GM23338 (cell line): ENCODE results near the gene LYST. TPM values are rescaled to one million over a fixed set of nuclear protein-coding genes. Genes with fewer than 3 reads are reported as not detected.

ENCODE experiments used
- ATAC-seq: fragments of 200-7000 bp; cut with Tn5 transposase; 3 replicates; pipeline ENCODE4 v1.9.1; 2020
- DNase-seq: peaks from one replicate; pipeline ENCODE4 v3.0.0-alpha.2; 2015; ENCODE audit warnings: low spot score
- H2AFZ ChIP-seq: fragments of 200-600 bp; sonication (generic); 2 replicates; pipeline ENCODE4 v1.8.0; 2016; ENCODE audit warnings: antibody characterized with exemption, mild to moderate bottlenecking, moderate library complexity
- H3F3A ChIP-seq: fragments of 200-600 bp; sonication (generic); replicated peaks from 2 replicates; pipeline ENCODE4 v1.8.0; 2017; ENCODE audit warnings: antibody characterized with exemption, mixed run types, low read depth
- H3K27ac ChIP-seq: fragments of 200-600 bp; sonication (generic); 2 replicates; pipeline ENCODE4 v1.6.1; 2016; ENCODE audit warnings: low read depth
- H3K27me3 ChIP-seq: fragments of 200-600 bp; sonication (generic); 2 replicates; pipeline ENCODE4 v1.8.0; 2016; ENCODE audit warnings: mild to moderate bottlenecking, mixed run types, moderate library complexity; ENCODE audit not compliant: insufficient read depth
- H3K36me3 ChIP-seq: fragments of 200-600 bp; sonication (generic); 2 replicates; pipeline ENCODE4 v1.8.0; 2016; ENCODE audit warnings: mild to moderate bottlenecking; ENCODE audit not compliant: insufficient read depth
- H3K4me1 ChIP-seq: fragments of 200-600 bp; sonication (generic); 2 replicates; pipeline ENCODE4 v1.8.0; 2016; ENCODE audit warnings: mild to moderate bottlenecking, moderate library complexity; ENCODE audit not compliant: insufficient read depth
- H3K4me2 ChIP-seq: fragments of 200-600 bp; sonication (generic); 2 replicates; pipeline ENCODE4 v1.7.1; 2017; ENCODE audit warnings: mixed run types
- H3K4me3 ChIP-seq: fragments of 200-600 bp; sonication (generic); 2 replicates; pipeline ENCODE4 v1.6.1; 2016; ENCODE audit warnings: mixed run types
- H3K79me2 ChIP-seq: fragments of 200-600 bp; sonication (generic); replicated peaks from 2 replicates; pipeline ENCODE4 v1.8.0; 2017; ENCODE audit warnings: mild to moderate bottlenecking; ENCODE audit not compliant: insufficient read depth
- H3K9me2 ChIP-seq: fragments of 200-600 bp; sonication (generic); 2 replicates; pipeline ENCODE4 v1.8.0; 2017; ENCODE audit not compliant: insufficient read depth
- H4K20me1 ChIP-seq: fragments of 200-600 bp; sonication (generic); replicated peaks from 2 replicates; pipeline ENCODE4 v1.8.0; 2017; ENCODE audit warnings: mild to moderate bottlenecking; ENCODE audit not compliant: insufficient read depth
- H3K27ac Mint-ChIP-seq: 2 replicates; pipeline ENCODE4 v1.8.0; 2020; ENCODE audit warnings: inconsistent platforms, mild to moderate bottlenecking, moderate library complexity, mixed read lengths
- H3K27me3 Mint-ChIP-seq: 3 replicates; pipeline ENCODE4 v1.8.0; 2022; ENCODE audit warnings: low read depth, mild to moderate bottlenecking, moderate library complexity, mixed read lengths, inconsistent platforms; ENCODE audit not compliant: insufficient read depth, poor library complexity
- H3K36me3 Mint-ChIP-seq: 3 replicates; pipeline ENCODE4 v1.8.0; 2021; ENCODE audit warnings: low read depth, mild to moderate bottlenecking, inconsistent platforms, moderate library complexity, mixed read lengths
- H3K4me1 Mint-ChIP-seq: 3 replicates; pipeline ENCODE4 v1.8.0; 2020; ENCODE audit warnings: mild to moderate bottlenecking, inconsistent platforms, mixed read lengths
- H3K4me3 Mint-ChIP-seq: 3 replicates; pipeline ENCODE4 v1.8.0; 2021; ENCODE audit warnings: moderate library complexity, mild to moderate bottlenecking, inconsistent platforms, mixed read lengths
- H3K9me3 Mint-ChIP-seq: 3 replicates; pipeline ENCODE4 v1.8.0; 2020; ENCODE audit warnings: moderate library complexity, mild to moderate bottlenecking, inconsistent platforms, mixed read lengths
- CREB1 ChIP-seq: fragments of 250-450 bp; sonication (Bioruptor Pico); IDR thresholded peaks from 2 replicates; pipeline ENCODE4 v1.5.0; 2020; ENCODE audit warnings: low read depth, mild to moderate bottlenecking, moderate library complexity
- EZH2 ChIP-seq: fragments of 200-600 bp; sonication (generic); IDR thresholded peaks from one replicate; pipeline ENCODE4 v1.8.0; 2017; ENCODE audit warnings: antibody characterized with exemption, mild to moderate bottlenecking, low read depth; ENCODE audit not compliant: unreplicated experiment
- EZH2phosphoT487 ChIP-seq: fragments of 200-600 bp; sonication (generic); IDR thresholded peaks from one replicate; pipeline ENCODE4 v1.8.1; 2018; ENCODE audit warnings: antibody characterized with exemption; ENCODE audit not compliant: unreplicated experiment
- JUNB ChIP-seq: IDR thresholded peaks from one replicate; pipeline ENCODE4 v1.6.1; 2016; ENCODE audit warnings: antibody characterized with exemption; ENCODE audit not compliant: unreplicated experiment
- NANOG ChIP-seq: IDR thresholded peaks from 2 replicates; pipeline ENCODE4 v1.6.1; 2016; ENCODE audit warnings: antibody characterized with exemption, borderline replicate concordance
- POLR2AphosphoS5 ChIP-seq: IDR thresholded peaks from 2 replicates; pipeline ENCODE4 v1.6.1; 2016; ENCODE audit warnings: antibody characterized with exemption, low read depth
- REST ChIP-seq: IDR thresholded peaks from one replicate; pipeline ENCODE4 v1.6.1; 2018; ENCODE audit warnings: antibody characterized with exemption; ENCODE audit not compliant: unreplicated experiment
- STAT1 ChIP-seq: IDR thresholded peaks from one replicate; pipeline ENCODE4 v1.6.1; 2016; ENCODE audit warnings: antibody characterized with exemption; ENCODE audit not compliant: unreplicated experiment
- ZNF114 ChIP-seq: fragments of 250-450 bp; sonication (Bioruptor Pico); IDR thresholded peaks from 2 replicates; pipeline ENCODE4 v1.5.0; 2020; ENCODE audit warnings: mild to moderate bottlenecking, moderate library complexity
- ZNF331 ChIP-seq: fragments of 250-450 bp; sonication (Bioruptor Pico); IDR thresholded peaks from 2 replicates; pipeline ENCODE4 v1.5.0; 2020; ENCODE audit warnings: low read depth, mild to moderate bottlenecking, moderate library complexity
- ZNF462 ChIP-seq: fragments of 250-450 bp; sonication (Bioruptor Pico); IDR thresholded peaks from 2 replicates; pipeline ENCODE4 v1.5.0; 2020; ENCODE audit warnings: mild to moderate bottlenecking, moderate library complexity
- polyA plus RNA-seq: library from polyadenylated mRNA; unstranded; fragments of >200 nt; fragmentation: Nextera tagmentation; extraction: Ambion mirVana; gene quantifications from 2 replicates; pipeline ENCODE4 v1.2.1, GENCODE V29; 2016
- total RNA-seq: library from RNA; depleted of rRNA; stranded (reverse); fragments of >200 nt; shearing (Covaris generic); gene quantifications from 2 replicates; pipeline ENCODE4 v1.2.3, GENCODE V29; 2014
- TF ChIP-seq, protein P1 (sequence below), 2 experiments: fragments of 200-600 bp in 1 of 2; sonication (generic) in 1 of 2; conservative IDR thresholded peaks; 2 replicates each; pipeline versions ENCODE4 v1.5.1 to v1.6.1; 2016 to 2017; ENCODE audit warnings: antibody characterized with exemption in 2 of 2, low read depth in 2 of 2, mild to moderate bottlenecking in 2 of 2, moderate library complexity in 1 of 2
- TF ChIP-seq, protein P2 (sequence below): IDR thresholded peaks from 2 replicates; pipeline ENCODE4 v1.6.1; 2016; ENCODE audit warnings: antibody characterized with exemption

Gene LYST
- total and polyA plus RNA-seq, 2 experiments from 2014 or later, result 0.21 to 1.0 TPM

GRCh38 chr1:235682216-235682615 lies 184.5 kb downstream of the LYST start:
- no peaks in the 10 kb centered on the region for H3K79me2 ChIP-seq
- H3K9me2 ChIP-seq, result no peaks in the 10 kb centered on the region
- H3K4me1 Mint-ChIP-seq, result peaks cover 8% of the 10 kb centered on the region; the same call in 2 of the 3 replicates
- no peaks in the 10 kb centered on the region for H3K4me1 ChIP-seq
- H3K4me3 ChIP-seq, result no peak overlapping the region
- H2AFZ ChIP-seq, result no peak overlapping the region
- no peaks in the 10 kb centered on the region for H3F3A ChIP-seq
- no peaks in the 10 kb centered on the region for H3K9me3 Mint-ChIP-seq
- ATAC-seq, result peak; percentile 36; the same call in 2 of the 3 replicates
- H3K27ac ChIP-seq, result no peak overlapping the region
- no peaks in the 10 kb centered on the region for H3K27me3 ChIP-seq
- no peak overlapping the region for H3K4me3 Mint-ChIP-seq
- H3K27me3 Mint-ChIP-seq, result no peaks in the 10 kb centered on the region
- no peak overlapping the region; the same call in 1 of the 2 replicates for H3K27ac Mint-ChIP-seq
- H3K4me2 ChIP-seq, result no peak overlapping the region
- no peaks in the 10 kb centered on the region for H3K36me3 ChIP-seq
- TF ChIP-seq CREB1 (CRISPR knock-in tag), result no peak
- TF ChIP-seq JUNB, result no peak
- no peak for TF ChIP-seq ZNF462 (CRISPR knock-in tag)
- no peak for TF ChIP-seq ZNF331 (CRISPR knock-in tag)
- TF ChIP-seq POLR2AphosphoS5, result no peak
- TF ChIP-seq ZNF114 (CRISPR knock-in tag), result no peak
- TF ChIP-seq EZH2, result no peak
- no peak for TF ChIP-seq REST
- no peak for TF ChIP-seq NANOG
- TF ChIP-seq STAT1, result no peak
- no peak for TF ChIP-seq EZH2phosphoT487
- TF ChIP-seq, protein P1, sequence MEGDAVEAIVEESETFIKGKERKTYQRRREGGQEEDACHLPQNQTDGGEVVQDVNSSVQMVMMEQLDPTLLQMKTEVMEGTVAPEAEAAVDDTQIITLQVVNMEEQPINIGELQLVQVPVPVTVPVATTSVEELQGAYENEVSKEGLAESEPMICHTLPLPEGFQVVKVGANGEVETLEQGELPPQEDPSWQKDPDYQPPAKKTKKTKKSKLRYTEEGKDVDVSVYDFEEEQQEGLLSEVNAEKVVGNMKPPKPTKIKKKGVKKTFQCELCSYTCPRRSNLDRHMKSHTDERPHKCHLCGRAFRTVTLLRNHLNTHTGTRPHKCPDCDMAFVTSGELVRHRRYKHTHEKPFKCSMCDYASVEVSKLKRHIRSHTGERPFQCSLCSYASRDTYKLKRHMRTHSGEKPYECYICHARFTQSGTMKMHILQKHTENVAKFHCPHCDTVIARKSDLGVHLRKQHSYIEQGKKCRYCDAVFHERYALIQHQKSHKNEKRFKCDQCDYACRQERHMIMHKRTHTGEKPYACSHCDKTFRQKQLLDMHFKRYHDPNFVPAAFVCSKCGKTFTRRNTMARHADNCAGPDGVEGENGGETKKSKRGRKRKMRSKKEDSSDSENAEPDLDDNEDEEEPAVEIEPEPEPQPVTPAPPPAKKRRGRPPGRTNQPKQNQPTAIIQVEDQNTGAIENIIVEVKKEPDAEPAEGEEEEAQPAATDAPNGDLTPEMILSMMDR (conservative IDR thresholded peaks at IDR 0.05; ENCODE audit: low read depth in 2 of 2), result no peak
- TF ChIP-seq, protein P2, sequence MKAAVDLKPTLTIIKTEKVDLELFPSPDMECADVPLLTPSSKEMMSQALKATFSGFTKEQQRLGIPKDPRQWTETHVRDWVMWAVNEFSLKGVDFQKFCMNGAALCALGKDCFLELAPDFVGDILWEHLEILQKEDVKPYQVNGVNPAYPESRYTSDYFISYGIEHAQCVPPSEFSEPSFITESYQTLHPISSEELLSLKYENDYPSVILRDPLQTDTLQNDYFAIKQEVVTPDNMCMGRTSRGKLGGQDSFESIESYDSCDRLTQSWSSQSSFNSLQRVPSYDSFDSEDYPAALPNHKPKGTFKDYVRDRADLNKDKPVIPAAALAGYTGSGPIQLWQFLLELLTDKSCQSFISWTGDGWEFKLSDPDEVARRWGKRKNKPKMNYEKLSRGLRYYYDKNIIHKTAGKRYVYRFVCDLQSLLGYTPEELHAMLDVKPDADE, result no peak
- no peaks in the 10 kb centered on the region for H3K36me3 Mint-ChIP-seq
- no peak for DNase-seq
- no peaks in the 10 kb centered on the region for H4K20me1 ChIP-seq
